IPS-15b (cell line): ENCODE results near the gene SIRT5.
A peak's percentile ranks its signal among the peaks of the same experiment; 100 is the strongest.

Experiments used
- H3K27me3 ChIP-seq: one replicate; pipeline ENCODE4 v1.6.1; 2013; ENCODE audit warnings: low read length; ENCODE audit not compliant: control insufficient read depth, insufficient read depth
- H3K36me3 ChIP-seq: one replicate; pipeline ENCODE4 v1.6.1; 2013; ENCODE audit warnings: low read length; ENCODE audit not compliant: control insufficient read depth, insufficient read depth
- H3K4me1 ChIP-seq: one replicate; pipeline ENCODE4 v1.6.1; 2013; ENCODE audit warnings: mild to moderate bottlenecking, low read length; ENCODE audit not compliant: control insufficient read depth, insufficient read depth
- H3K4me3 ChIP-seq: one replicate; pipeline ENCODE4 v1.5.1; 2013; ENCODE audit warnings: low read depth, low read length
- H3K9ac ChIP-seq: one replicate; pipeline ENCODE4 v1.6.1; 2013; ENCODE audit warnings: low read depth, mild to moderate bottlenecking, low read length
- H3K9me3 ChIP-seq: one replicate; pipeline ENCODE4 v1.6.1; 2013; ENCODE audit warnings: mild to moderate bottlenecking, low read length; ENCODE audit not compliant: control insufficient read depth, insufficient read depth

The SIRT5 gene

GRCh38 chr6:13558718-13559117, 15.7 kb upstream of the SIRT5 start:
- no peaks in the 10 kb centered on the region for H3K36me3 ChIP-seq
- H3K4me3 ChIP-seq, result no peak overlapping the region
- H3K4me1 ChIP-seq, result peaks cover 11% of the 10 kb centered on the region
- H3K9me3 ChIP-seq, result no peaks in the 10 kb centered on the region
- no peak overlapping the region for H3K9ac ChIP-seq
- H3K27me3 ChIP-seq, result peaks cover 3% of the 10 kb centered on the region

DNA sequence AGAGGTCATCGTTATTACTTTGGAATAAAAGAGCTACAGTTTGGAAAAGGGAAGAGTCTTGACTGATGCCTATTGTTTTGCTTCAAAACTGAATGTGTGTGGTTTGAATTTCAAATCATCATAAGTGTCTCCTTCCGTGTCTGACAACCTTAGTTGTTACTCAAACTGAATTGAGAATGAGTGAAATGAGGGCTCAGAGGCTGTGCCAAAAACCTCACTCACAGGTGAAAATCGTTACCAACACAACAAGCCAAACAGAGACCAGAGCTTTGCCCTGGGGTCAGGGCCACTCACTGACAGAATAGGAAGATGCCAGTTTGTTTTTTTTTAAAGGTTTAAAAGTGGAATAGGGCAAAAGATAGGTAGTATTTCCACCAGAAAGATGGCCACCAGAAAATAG, 15.2 kb upstream of the SIRT5 start:
- Histone ChIP-seq H3K9ac (no peak overlapping the region), H3K27me3 (no peaks in the 10 kb centered on the region), H3K4me3 (no peak overlapping the region), H3K36me3 (no peaks in the 10 kb centered on the region), H3K4me1 (peaks cover 11% of the 10 kb centered on the region), H3K9me3 (no peaks in the 10 kb centered on the region)

- H3K27me3 ChIP-seq, result no peaks in the 10 kb centered on the region
- H3K36me3 ChIP-seq, result no peaks in the 10 kb centered on the region
- no peak overlapping the region for H3K9ac ChIP-seq
- H3K9me3 ChIP-seq, result no peaks in the 10 kb centered on the region
- no peak overlapping the region for H3K4me3 ChIP-seq
- peaks cover 6% of the 10 kb centered on the region for H3K4me1 ChIP-seq
These were observed 14.3 kb upstream of the SIRT5 start for GRCh38 chr6:13559968-13560650.

- no peaks in the 10 kb centered on the region for H3K36me3 ChIP-seq
These were observed 13.8 kb upstream of the SIRT5 start for GRCh38 chr6:13560651-13561044.

GRCh38 chr6:13561624-13562267, 12.7 kb upstream of the SIRT5 start:
- Histone ChIP-seq H3K9ac (no peak overlapping the region), H3K4me3 (no peak overlapping the region)

More at GRCh38 chr6:13560651-13561044, 13.8 kb upstream of the SIRT5 start:
- Histone ChIP-seq H3K4me1 (peaks cover 6% of the 10 kb centered on the region), H3K4me3 (no peak overlapping the region), H3K9me3 (no peaks in the 10 kb centered on the region), H3K27me3 (no peaks in the 10 kb centered on the region), H3K9ac (no peak overlapping the region)

GRCh38 chr6:13563009-13563408, 11.4 kb upstream of the SIRT5 start:
- H3K9me3 ChIP-seq, result no peaks in the 10 kb centered on the region
- H3K36me3 ChIP-seq, result no peaks in the 10 kb centered on the region
- peaks cover 6% of the 10 kb centered on the region for H3K4me1 ChIP-seq
- H3K4me3 ChIP-seq, result no peak overlapping the region
- H3K9ac ChIP-seq, result no peak overlapping the region
- no peaks in the 10 kb centered on the region for H3K27me3 ChIP-seq

More at GRCh38 chr6:13561624-13562267, 12.7 kb upstream of the SIRT5 start:
- Histone ChIP-seq H3K36me3 (no peaks in the 10 kb centered on the region), H3K4me1 (peaks cover 6% of the 10 kb centered on the region), H3K27me3 (no peaks in the 10 kb centered on the region), H3K9me3 (no peaks in the 10 kb centered on the region)

- Histone ChIP-seq H3K27me3 (no peaks in the 10 kb centered on the region), H3K9ac (no peak overlapping the region), H3K9me3 (no peaks in the 10 kb centered on the region), H3K36me3 (no peaks in the 10 kb centered on the region), H3K4me3 (no peak overlapping the region), H3K4me1 (peaks cover 2% of the 10 kb centered on the region)
These were observed 8.5 kb upstream of the SIRT5 start for GRCh38 chr6:13565921-13566320.

DNA sequence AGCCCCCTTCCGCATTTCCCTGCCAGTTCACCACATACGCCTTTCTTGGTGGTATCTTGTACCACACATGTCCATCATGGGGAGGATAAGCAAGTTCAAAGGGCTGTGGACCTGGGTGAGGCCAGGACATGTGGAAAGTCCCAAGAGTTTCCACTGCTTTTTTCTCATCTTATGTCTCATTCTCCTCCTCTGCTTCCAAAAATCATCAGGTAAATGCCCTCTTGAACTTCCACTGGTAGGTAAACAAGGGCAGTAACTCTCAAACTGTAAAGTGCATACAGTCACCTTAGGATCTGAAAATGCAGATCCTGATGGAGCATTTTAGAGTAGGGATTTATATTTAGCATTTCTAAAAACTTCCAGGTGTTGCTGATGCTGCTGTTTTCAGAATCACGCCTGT, 7.9 kb upstream of the SIRT5 start:
- no peaks in the 10 kb centered on the region for H3K27me3 ChIP-seq
- H3K9ac ChIP-seq, result no peak overlapping the region
- no peaks in the 10 kb centered on the region for H3K9me3 ChIP-seq
- no peaks in the 10 kb centered on the region for H3K4me1 ChIP-seq
- no peaks in the 10 kb centered on the region for H3K36me3 ChIP-seq
- no peak overlapping the region for H3K4me3 ChIP-seq

GRCh38 chr6:13568970-13569369, 5.4 kb upstream of the SIRT5 start:
- no peaks in the 10 kb centered on the region for H3K9me3 ChIP-seq
- H3K9ac ChIP-seq, result no peak overlapping the region
- peaks cover 5% of the 10 kb centered on the region for H3K4me1 ChIP-seq
- H3K4me3 ChIP-seq, result no peak overlapping the region
- no peaks in the 10 kb centered on the region for H3K36me3 ChIP-seq
- no peaks in the 10 kb centered on the region for H3K27me3 ChIP-seq

DNA sequence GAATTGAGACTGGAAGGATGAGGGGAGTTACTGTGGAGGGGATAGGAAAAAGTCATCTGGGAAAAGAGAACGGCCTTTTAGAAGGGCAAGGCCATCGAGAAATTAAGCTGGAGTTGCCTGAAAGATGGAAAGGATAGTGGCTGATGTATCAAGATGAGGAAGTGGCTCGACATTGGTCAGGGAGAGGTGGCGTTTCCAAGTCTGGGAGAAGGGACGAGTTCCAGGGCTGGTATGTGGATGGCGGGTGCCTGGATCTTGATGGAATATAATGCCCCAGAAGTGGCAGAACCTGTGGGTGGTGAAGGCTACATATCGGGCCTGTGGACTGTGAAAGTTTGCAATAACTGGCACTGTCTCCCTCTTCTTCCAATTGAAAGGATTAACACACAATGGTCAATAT, 2.2 kb upstream of the SIRT5 start:
- Histone ChIP-seq H3K36me3 (no peaks in the 10 kb centered on the region), H3K4me1 (peaks cover 5% of the 10 kb centered on the region), H3K9ac (no peak overlapping the region), H3K4me3 (no peak overlapping the region), H3K27me3 (no peaks in the 10 kb centered on the region), H3K9me3 (no peaks in the 10 kb centered on the region)

GRCh38 chr6:13572951-13573654, 1.3 kb upstream of the SIRT5 start:
- no peaks in the 10 kb centered on the region for H3K27me3 ChIP-seq
- peak overlapping the region; percentile 93 for H3K4me3 ChIP-seq
- peaks cover 5% of the 10 kb centered on the region for H3K4me1 ChIP-seq
- peak overlapping the region; percentile 81 for H3K9ac ChIP-seq
- H3K9me3 ChIP-seq, result no peaks in the 10 kb centered on the region
- no peaks in the 10 kb centered on the region for H3K36me3 ChIP-seq

DNA sequence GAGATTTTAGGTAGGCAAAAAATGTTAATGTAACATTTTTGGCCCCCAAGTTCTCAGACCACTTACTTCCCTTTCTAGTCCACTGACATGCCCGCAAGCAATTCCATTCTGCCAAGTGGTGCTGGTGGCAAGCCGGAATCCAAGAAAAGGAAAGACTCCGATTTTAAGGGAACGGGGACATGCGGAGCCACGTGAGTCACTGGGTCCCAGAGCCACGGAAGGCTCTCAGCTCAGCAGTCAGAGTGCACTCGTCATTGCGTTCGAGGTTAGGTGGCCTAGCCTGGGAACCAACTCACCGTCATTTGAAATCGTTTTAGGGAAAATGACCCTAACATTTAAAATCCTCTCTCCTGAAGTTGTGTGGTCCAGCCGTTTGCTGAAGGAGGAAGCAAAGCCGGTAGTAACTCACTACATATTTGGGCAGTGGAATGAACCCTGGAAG, 711 bp upstream of the SIRT5 start:
- no peaks in the 10 kb centered on the region for H3K36me3 ChIP-seq
- H3K9ac ChIP-seq, result peak overlapping the region; percentile 81
- no peaks in the 10 kb centered on the region for H3K9me3 ChIP-seq
- H3K4me1 ChIP-seq, result peaks cover 5% of the 10 kb centered on the region
- H3K4me3 ChIP-seq, result peak overlapping the region; percentile 93
- H3K27me3 ChIP-seq, result no peaks in the 10 kb centered on the region
